Cardiac fibroblast (primary cell): ENCODE measurements around the gene SMC3.
"Not testable (repeated sequence)": the region's sequence is repeated elsewhere in the genome, so short reads cannot be mapped to it uniquely, and the experiment has no call there.

Experiments used
- DNase-seq, 2 donors: peaks; one replicate each; pipeline versions ENCODE4 v3.0.0 to v3.0.0-alpha.2; 2010; ENCODE audit warnings: low read depth in 2 of 2
- H3K4me3 ChIP-seq, 2 donors: replicated peaks in 1 of 2; 1 replicate in 1 of 2; 2 replicates in 1 of 2; pipeline ENCODE4 v1.5.1; 2011; ENCODE audit warnings: low read depth in 2 of 2, low read length in 2 of 2, mild to moderate bottlenecking in 2 of 2, moderate library complexity in 1 of 2
- CTCF ChIP-seq: IDR thresholded peaks from one replicate; pipeline ENCODE4 v1.5.1; 2011; ENCODE audit warnings: low read depth, mild to moderate bottlenecking, low read length, inconsistent platforms

Gene SMC3

GRCh38 chr10:110619514-110620397 lies 52.3 kb downstream of the SMC3 start:
- no peak for TF ChIP-seq CTCF
- DNase-seq, result no peak
- no peak overlapping the region for H3K4me3 ChIP-seq

- no peak for TF ChIP-seq CTCF
- DNase-seq, result no peak
- H3K4me3 ChIP-seq, result no peak overlapping the region
Observed at GRCh38 chr10:110620398-110620719, 52.9 kb downstream of the SMC3 start.

- H3K4me3 ChIP-seq, result not testable (repeated sequence)
Observed at GRCh38 chr10:110623316-110623715, 55.8 kb downstream of the SMC3 start.

GRCh38 chr10:110625356-110625894 lies 57.9 kb downstream of the SMC3 start:
- TF ChIP-seq CTCF, result no peak
- no peak overlapping the region for H3K4me3 ChIP-seq
- no peak for DNase-seq

More at GRCh38 chr10:110623316-110623715, 55.8 kb downstream of the SMC3 start:
- not testable (repeated sequence) for DNase-seq

- no peak overlapping the region for H3K4me3 ChIP-seq
- no peak for DNase-seq
- TF ChIP-seq CTCF, result no peak
Observed at GRCh38 chr10:110625951-110626855, 58.7 kb downstream of the SMC3 start.

GRCh38 chr10:110628161-110628560 lies 60.7 kb downstream of the SMC3 start:
- no peak for TF ChIP-seq CTCF
- DNase-seq, result no peak
- no peak overlapping the region for H3K4me3 ChIP-seq
